Activated CD4-positive, alpha-beta T cell treated with anti-CD3 and anti-CD28 coated beads, Interleukin-2, amount 10 ng/mL, durations not matched to agents 7 days and 5 days (primary cell): ENCODE results near the gene ABHD1. TPM values are rescaled to one million over a fixed set of nuclear protein-coding genes. Genes with fewer than 3 reads are reported as not detected.

Experiments
- CTCF ChIA-PET: fragments of 350-600 bp; sonication (Branson Sonifier 250); formaldehyde crosslinking; loops from one replicate; lab custom pipeline; 2021; ENCODE audit warnings: antibody characterized with exemption; lab: Charles Lee
- POLR2A ChIA-PET: fragments of 350-600 bp; sonication (Branson Sonifier 250); formaldehyde crosslinking; loops from one replicate; lab custom pipeline; 2021; ENCODE audit warnings: antibody characterized with exemption; lab: Charles Lee
- DNase-seq: peaks from one replicate; pipeline ENCODE4 v3.0.0-alpha.2; 2020
- H3K27ac Mint-ChIP-seq: one replicate; pipeline ENCODE4 v1.8.0; 2021; ENCODE audit warnings: mild to moderate bottlenecking, moderate library complexity, mixed read lengths
- H3K27me3 Mint-ChIP-seq: one replicate; pipeline ENCODE4 v1.8.0; 2021; ENCODE audit warnings: mixed read lengths
- H3K36me3 Mint-ChIP-seq: one replicate; pipeline ENCODE4 v1.8.0; 2021; ENCODE audit warnings: low read depth, mixed read lengths
- H3K4me1 Mint-ChIP-seq: one replicate; pipeline ENCODE4 v1.8.0; 2021; ENCODE audit warnings: mixed read lengths
- H3K4me3 Mint-ChIP-seq: one replicate; pipeline ENCODE4 v1.8.0; 2021; ENCODE audit warnings: mild to moderate bottlenecking, moderate library complexity, mixed read lengths
- H3K9me3 Mint-ChIP-seq: one replicate; pipeline ENCODE4 v1.8.0; 2021; ENCODE audit warnings: mixed read lengths
- total RNA-seq, 2 experiments: library from RNA; stranded (reverse); gene quantifications; one replicate each; pipeline ENCODE4 v1.2.3, GENCODE V29; 2021

Gene ABHD1
- total RNA-seq, 2 experiments from 2014 or later = 0.10 to 0.25 TPM

DNA sequence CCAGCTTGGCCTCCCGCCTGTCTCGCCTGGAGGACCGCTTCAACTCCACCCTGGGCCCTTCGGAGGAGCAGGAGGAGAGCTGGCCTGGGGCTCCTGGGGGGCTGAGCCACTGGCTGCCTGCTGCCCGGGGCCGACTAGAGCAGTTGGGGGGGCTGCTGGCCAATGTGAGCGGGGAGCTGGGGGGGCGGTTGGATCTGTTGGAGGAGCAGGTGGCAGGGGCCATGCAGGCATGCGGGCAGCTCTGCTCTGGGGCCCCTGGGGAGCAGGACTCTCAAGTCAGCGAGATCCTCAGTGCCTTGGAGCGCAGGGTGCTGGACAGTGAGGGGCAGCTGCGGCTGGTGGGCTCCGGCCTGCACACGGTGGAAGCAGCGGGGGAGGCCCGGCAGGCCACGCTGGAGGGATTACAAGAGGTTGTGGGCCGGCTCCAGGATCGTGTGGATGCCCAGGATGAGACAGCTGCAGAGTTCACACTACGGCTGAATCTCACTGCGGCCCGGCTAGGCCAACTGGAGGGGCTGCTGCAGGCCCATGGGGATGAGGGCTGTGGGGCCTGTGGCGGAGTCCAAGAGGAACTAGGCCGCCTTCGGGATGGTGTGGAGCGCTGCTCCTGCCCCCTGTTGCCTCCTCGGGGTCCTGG lies 40.7 kb upstream of the ABHD1 start:
- ChIA-PET CTCF (interaction anchor here (0.6 to 4.6 kb wide), 6 partner anchors 12 to 313 kb away, joined by 3 to 44 read pairs (median 4); partner anchors contain the start of genes AGBL5 and OST4), POLR2A (no interaction called here)
- H3K27me3 Mint-ChIP-seq = peaks cover 1% of the 10 kb centered on the region
- peaks cover 48% of the 10 kb centered on the region for H3K4me1 Mint-ChIP-seq
- H3K36me3 Mint-ChIP-seq = no peaks in the 10 kb centered on the region
- no peak for DNase-seq
- H3K4me3 Mint-ChIP-seq = no peak overlapping the region
- peak overlapping the region; percentile 54 for H3K27ac Mint-ChIP-seq
- H3K9me3 Mint-ChIP-seq = no peaks in the 10 kb centered on the region

DNA sequence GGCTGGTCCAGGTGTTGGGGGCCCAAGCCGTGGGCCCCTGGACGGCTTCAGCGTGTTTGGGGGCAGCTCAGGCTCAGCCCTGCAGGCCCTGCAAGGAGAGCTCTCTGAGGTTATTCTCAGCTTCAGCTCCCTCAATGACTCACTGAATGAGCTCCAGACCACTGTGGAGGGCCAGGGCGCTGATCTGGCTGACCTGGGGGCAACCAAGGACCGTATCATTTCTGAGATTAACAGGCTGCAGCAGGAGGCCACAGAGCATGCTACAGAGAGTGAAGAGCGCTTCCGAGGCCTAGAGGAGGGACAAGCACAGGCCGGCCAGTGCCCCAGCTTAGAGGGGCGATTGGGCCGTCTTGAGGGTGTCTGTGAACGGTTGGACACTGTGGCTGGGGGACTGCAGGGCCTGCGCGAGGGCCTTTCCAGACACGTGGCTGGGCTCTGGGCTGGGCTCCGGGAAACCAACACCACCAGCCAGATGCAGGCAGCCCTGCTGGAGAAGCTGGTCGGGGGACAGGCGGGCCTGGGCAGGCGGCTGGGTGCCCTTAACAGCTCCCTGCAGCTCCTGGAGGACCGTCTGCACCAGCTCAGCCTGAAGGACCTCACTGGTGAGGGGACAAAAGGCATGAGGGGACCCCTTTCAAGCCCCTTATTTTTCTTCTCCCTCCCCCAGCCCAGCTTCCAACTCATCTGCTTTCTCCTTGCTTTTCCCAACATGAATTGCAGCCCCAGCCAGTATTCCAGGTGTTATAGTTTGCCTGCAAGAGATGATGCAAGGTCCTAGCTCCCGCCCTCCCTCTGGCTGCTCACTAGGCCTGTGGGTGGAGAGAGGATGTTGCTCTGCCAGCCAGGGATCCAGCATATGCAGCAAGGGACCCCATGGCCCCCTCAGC lies 40.0 kb upstream of the ABHD1 start:
- Mint-ChIP-seq H3K9me3 (no peaks in the 10 kb centered on the region), H3K36me3 (no peaks in the 10 kb centered on the region), H3K4me3 (no peak overlapping the region), H3K27ac (peak overlapping the region; percentile 54), H3K4me1 (peaks cover 51% of the 10 kb centered on the region), H3K27me3 (no peaks in the 10 kb centered on the region)
- no peak for DNase-seq
- POLR2A ChIA-PET = no interaction called here
- CTCF ChIA-PET = interaction anchor here (0.5 to 4.6 kb wide), 10 partner anchors 10 to 196 kb away, joined by 3 to 44 read pairs (median 4); partner anchors contain the start of genes AGBL5 and OST4

DNA sequence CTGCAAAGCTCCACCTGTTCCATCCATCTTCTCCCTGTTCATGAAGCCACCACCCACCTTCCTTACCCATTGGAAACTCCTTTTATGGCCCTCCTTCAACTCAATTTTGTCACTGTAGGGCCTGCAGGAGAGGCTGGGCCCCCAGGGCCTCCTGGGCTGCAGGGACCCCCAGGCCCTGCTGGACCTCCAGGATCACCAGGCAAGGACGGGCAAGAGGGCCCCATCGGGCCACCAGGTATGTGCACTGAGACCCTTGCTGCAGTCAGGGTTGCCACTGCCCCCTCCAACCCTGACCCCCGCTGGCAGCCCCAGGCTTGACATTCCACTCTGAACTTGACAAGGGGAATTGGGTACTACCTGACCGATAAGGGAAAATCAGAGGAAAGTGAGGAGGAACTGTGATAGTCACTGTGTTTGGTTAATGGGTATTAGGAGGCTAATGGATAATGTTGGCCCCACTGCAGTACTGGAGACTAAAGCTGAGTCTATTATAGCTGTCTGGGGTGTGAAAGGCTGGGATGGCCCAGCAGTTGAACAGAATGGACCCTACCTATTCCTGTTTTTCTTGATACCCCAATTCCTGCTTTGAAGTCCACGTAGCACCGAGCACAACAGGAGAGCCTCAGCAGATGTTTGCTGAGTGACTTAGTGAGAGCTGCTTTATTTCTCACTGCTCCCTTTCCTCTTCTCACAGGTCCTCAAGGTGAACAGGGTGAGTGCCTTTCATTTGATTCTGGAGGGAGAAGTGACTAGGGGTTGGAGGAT lies 39.1 kb upstream of the ABHD1 start:
- Mint-ChIP-seq H3K27me3 (no peaks in the 10 kb centered on the region), H3K9me3 (no peaks in the 10 kb centered on the region), H3K27ac (peak overlapping the region; percentile 76), H3K4me3 (peak overlapping the region; percentile 61), H3K4me1 (peaks cover 54% of the 10 kb centered on the region), H3K36me3 (no peaks in the 10 kb centered on the region)
- POLR2A ChIA-PET = no interaction called here
- DNase-seq = no peak
- CTCF ChIA-PET = interaction anchor here (1.2 to 4.6 kb wide), 5 partner anchors 12 to 195 kb away, joined by 3 to 21 read pairs (median 4); partner anchors contain the start of genes AGBL5 and OST4

DNA sequence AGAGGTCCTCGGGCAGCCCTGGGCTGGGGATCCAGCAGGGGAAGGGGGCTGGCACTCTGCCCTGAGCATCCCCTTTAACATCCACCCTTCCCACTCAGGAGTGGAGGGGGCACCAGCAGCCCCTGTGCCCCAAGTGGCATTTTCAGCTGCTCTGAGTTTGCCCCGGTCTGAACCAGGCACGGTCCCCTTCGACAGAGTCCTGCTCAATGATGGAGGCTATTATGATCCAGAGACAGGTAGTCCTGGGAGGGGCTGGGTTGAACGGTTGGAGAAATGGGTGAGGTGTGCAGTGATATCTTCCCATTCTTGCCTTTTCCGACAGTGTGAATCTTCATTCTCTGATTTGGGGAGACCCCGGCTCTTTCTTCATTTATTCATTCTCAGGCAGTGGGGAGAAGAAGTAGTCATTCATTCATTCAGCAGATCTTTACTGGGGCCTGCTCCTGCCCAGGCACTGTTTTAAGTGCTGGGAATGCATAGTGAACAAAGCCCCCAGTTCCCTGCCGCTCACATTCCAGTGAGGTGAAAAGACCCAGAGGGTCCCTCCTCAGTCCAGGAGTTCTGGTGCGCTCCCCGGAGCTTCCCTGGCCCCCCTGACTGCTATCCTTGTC lies 38.4 kb upstream of the ABHD1 start:
- ChIA-PET CTCF (interaction anchor here (1.0 to 4.6 kb wide), 7 partner anchors 13 to 182 kb away, joined by 3 to 21 read pairs (median 5); partner anchors contain the start of genes AGBL5 and OST4), POLR2A (no interaction called here)
- H3K27me3 Mint-ChIP-seq = no peaks in the 10 kb centered on the region
- H3K4me3 Mint-ChIP-seq = peak overlapping the region; percentile 61
- H3K9me3 Mint-ChIP-seq = no peaks in the 10 kb centered on the region
- no peak for DNase-seq
- H3K27ac Mint-ChIP-seq = peak overlapping the region; percentile 76
- no peaks in the 10 kb centered on the region for H3K36me3 Mint-ChIP-seq
- H3K4me1 Mint-ChIP-seq = peaks cover 54% of the 10 kb centered on the region

- H3K4me1 Mint-ChIP-seq = peaks cover 51% of the 10 kb centered on the region
- H3K9me3 Mint-ChIP-seq = no peaks in the 10 kb centered on the region
- H3K36me3 Mint-ChIP-seq = no peaks in the 10 kb centered on the region
- peak; percentile 31 for DNase-seq
- ChIA-PET CTCF (interaction anchor here (1.0 to 4.6 kb wide), 6 partner anchors 14 to 181 kb away, joined by 3 to 21 read pairs (median 9); partner anchors contain the start of genes AGBL5 and OST4), POLR2A (no interaction called here)
- H3K27me3 Mint-ChIP-seq = no peaks in the 10 kb centered on the region
- peak overlapping the region; percentile 76 for H3K27ac Mint-ChIP-seq
- peak overlapping the region; percentile 61 for H3K4me3 Mint-ChIP-seq
Measured at GRCh38 chr2:27085673-27086089, 37.9 kb upstream of the ABHD1 start.

GRCh38 chr2:27086090-27086723 lies 37.4 kb upstream of the ABHD1 start:
- H3K4me1 Mint-ChIP-seq = peaks cover 46% of the 10 kb centered on the region
- H3K4me3 Mint-ChIP-seq = peak overlapping the region; percentile 79
- DNase-seq = peak; percentile 95
- H3K27ac Mint-ChIP-seq = peak overlapping the region; percentile 90
- H3K27me3 Mint-ChIP-seq = no peaks in the 10 kb centered on the region
- CTCF ChIA-PET = interaction anchor here (0.9 to 4.6 kb wide), 10 partner anchors 12 to 212 kb away, joined by 3 to 21 read pairs (median 4); partner anchors contain the start of genes AGBL5 and OST4
- no peaks in the 10 kb centered on the region for H3K9me3 Mint-ChIP-seq
- H3K36me3 Mint-ChIP-seq = no peaks in the 10 kb centered on the region
- POLR2A ChIA-PET = interaction anchor here (1.0 kb wide), 1 partner anchor 18 kb away, joined by 3 read pairs; no protein-coding TSS in a partner anchor

DNA sequence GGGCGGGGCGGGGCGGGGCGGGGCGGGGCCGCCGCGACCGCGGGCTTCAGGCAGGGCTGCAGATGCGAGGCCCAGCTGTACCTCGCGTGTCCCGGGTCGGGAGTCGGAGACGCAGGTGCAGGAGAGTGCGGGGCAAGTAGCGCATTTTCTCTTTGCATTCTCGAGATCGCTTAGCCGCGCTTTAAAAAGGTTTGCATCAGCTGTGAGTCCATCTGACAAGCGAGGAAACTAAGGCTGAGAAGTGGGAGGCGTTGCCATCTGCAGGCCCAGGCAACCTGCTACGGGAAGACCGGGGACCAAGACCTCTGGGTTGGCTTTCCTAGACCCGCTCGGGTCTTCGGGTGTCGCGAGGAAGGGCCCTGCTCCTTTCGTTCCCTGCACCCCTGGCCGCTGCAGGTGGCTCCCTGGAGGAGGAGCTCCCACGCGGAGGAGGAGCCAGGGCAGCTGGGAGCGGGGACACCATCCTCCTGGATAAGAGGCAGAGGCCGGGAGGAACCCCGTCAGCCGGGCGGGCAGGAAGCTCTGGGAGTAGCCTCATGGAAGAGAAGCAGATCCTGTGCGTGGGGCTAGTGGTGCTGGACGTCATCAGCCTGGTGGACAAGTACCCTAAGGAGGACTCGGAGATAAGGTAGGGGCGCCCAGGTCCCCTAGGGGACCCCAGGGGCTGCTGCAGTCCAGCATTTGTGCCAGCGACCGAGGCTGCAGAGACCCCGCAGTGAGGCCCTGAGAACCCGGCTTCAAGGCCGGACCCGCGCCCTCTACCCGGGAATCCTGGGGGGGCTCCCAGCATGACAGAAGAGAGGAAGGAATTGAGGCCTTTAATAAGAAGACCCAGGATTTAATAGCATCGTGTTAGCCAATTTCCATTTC lies 36.7 kb upstream of the ABHD1 start, which contains the start of gene KHK:
Gene KHK (plus strand): TSS at position 49 of the 870 bp plus-strand sequence. CDS start 488 bp downstream, at position 537.
- Mint-ChIP-seq H3K4me1 (peaks cover 41% of the 10 kb centered on the region), H3K27me3 (no peaks in the 10 kb centered on the region), H3K9me3 (no peaks in the 10 kb centered on the region), H3K4me3 (peak within 1 kb of the TSS; percentile 79), H3K36me3 (no peaks in the 10 kb centered on the region), H3K27ac (peak within 1 kb of the TSS; percentile 90)
- peak; percentile 36 for DNase-seq
- ChIA-PET CTCF (interaction anchor here (0.7 to 4.4 kb wide), 11 partner anchors 13 to 636 kb away, joined by 3 to 21 read pairs (median 4); partner anchors contain the start of genes OST4 and PREB), POLR2A (interaction anchor here (0.6 to 1.0 kb wide), 2 partner anchors 18 to 407 kb away, joined by 3 read pairs; no protein-coding TSS in a partner anchor)

- Mint-ChIP-seq H3K27me3 (no peaks in the 10 kb centered on the region), H3K36me3 (no peaks in the 10 kb centered on the region), H3K4me1 (peaks cover 41% of the 10 kb centered on the region), H3K27ac (no peak overlapping the region), H3K4me3 (peak overlapping the region; percentile 79), H3K9me3 (no peaks in the 10 kb centered on the region)
- DNase-seq = no peak
- POLR2A ChIA-PET = no interaction called here
- CTCF ChIA-PET = interaction anchor here (1.0 to 4.4 kb wide), 6 partner anchors 12 to 235 kb away, joined by 3 to 21 read pairs (median 6); partner anchors contain the start of genes MPV17, OST4 and PREB
Measured at GRCh38 chr2:27087823-27088410, 35.7 kb upstream of the ABHD1 start.

DNA sequence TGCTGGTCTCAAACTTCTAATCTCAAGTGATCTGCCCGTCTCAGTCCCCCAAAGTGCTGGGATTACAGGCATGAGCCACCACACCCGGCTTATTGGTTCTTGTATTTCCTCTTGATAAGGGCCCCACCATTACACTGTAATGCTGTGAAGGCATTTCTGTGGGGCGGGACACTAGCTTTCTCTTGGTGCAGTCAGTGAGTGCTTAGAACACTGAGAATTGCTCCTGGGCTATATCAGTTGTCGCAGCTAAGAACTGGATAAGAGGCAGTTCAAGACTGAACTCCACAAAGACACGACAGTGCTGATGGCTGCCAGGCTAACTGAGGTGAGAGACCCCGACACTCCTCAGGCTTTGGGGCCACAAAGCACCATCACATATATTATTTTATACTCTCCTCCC lies 35.0 kb upstream of the ABHD1 start:
- no peaks in the 10 kb centered on the region for H3K27me3 Mint-ChIP-seq
- ChIA-PET POLR2A (no interaction called here), CTCF (interaction anchor here (1.0 to 4.4 kb wide), 6 partner anchors 11 to 234 kb away, joined by 3 to 21 read pairs (median 5); partner anchors contain the start of genes MPV17, OST4, PREB and TMEM214)
- H3K4me1 Mint-ChIP-seq = peaks cover 40% of the 10 kb centered on the region
- no peaks in the 10 kb centered on the region for H3K36me3 Mint-ChIP-seq
- DNase-seq = no peak
- no peaks in the 10 kb centered on the region for H3K9me3 Mint-ChIP-seq
- H3K4me3 Mint-ChIP-seq = no peak overlapping the region
- H3K27ac Mint-ChIP-seq = no peak overlapping the region
